MM.1S (cell line): Measurements from ENCODE around the gene MCUR1.

ENCODE experiments used
- CTCF ChIP-seq: fragments of 300-600 bp; sonication (generic); IDR thresholded peaks from 2 replicates; pipeline ENCODE4 v1.5.1; 2016; ENCODE audit warnings: antibody characterized with exemption, low read length, mixed read lengths
- EZH2 ChIP-seq: fragments of 300-600 bp; sonication (generic); optimal IDR thresholded peaks from 2 replicates; pipeline ENCODE3; 2017; ENCODE audit warnings: low read depth, mild to moderate bottlenecking, antibody characterized with exemption, low read length, mixed read lengths

GRCh38 chr6:13832778-13833177, 18.4 kb upstream of the MCUR1 start:
- TF ChIP-seq CTCF (no peak), EZH2 (no peak)
